ENCODE measurements around the gene YAE1. TPM values are rescaled to one million over a fixed set of nuclear protein-coding genes. Genes with fewer than 3 reads are reported as not detected.

YAE1 gene
- total and polyA plus RNA-seq, 2 of the 8 experiments (the other 6 are each of a cell fraction or from before 2014, with no cell fraction given) = 24.1 to 38.0 TPM

DNA sequence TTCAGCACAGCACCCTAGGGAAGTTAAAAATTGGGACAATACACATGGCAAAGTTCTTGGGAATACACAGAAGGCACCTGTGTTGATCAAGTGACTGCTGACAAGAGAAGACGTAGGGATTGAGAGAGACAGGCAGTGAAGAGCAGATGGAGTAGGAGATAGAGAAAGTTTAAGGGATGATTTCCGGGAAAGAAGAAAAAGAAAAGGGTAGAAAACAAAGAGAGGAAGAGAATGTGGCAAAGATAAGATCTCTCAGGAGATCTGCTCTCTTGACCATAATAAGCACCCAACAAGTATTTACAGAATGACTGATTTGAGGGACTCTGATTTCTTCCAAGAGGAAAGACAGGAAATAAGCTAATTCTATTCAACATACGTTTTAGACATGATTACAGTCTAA, 42.1 kb downstream of the YAE1 start (continued):
- no peak for TF ChIP-seq POU5F1 (IDR thresholded peaks at IDR 0.05; ENCODE audit: low read depth, low read length)
- no peak for TF ChIP-seq SP2 (IDR thresholded peaks at IDR 0.05; ENCODE audit: low read length)
- no peak for TF ChIP-seq SAP30 (IDR thresholded peaks at IDR 0.05; ENCODE audit: insufficient read depth, insufficient replicate concordance, low read length)
- no peak for TF ChIP-seq ZNF274 (IDR thresholded peaks at IDR 0.05; ENCODE audit: borderline replicate concordance, extremely low read depth, low read length)
